Stimulated activated CD8-positive, alpha-beta memory T cell treated with anti-CD3 and anti-CD28 coated beads, Interleukin-2, amount 100 ng/mL, for 1 hour (primary cell): ENCODE measurements around the gene ATF6.

Source experiments
- DNase-seq, 2 donors: peaks; one replicate each; pipeline ENCODE4 v3.0.0-alpha.2; 2020; ENCODE audit warnings: low read depth in 2 of 2

ATF6 gene

DNA sequence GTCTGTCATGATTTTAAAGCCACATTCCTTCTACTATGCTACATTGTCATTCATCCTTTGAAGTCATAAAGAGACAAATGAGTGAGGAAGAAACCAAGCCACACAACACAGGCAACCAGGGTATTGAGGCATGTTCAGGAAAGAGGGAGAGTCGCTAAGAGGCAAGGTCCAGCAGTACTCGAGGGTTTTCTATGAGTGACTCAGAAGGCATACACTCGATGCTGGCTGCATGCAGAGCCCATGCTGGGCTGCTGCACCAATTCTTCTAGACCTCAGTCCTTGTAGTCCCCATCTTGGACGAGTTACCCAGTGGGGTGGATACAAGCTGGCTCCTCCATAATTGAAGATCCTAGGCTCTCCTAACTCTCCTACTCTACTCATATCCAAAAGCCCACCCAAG, 199.9 kb downstream of the ATF6 start:
- DNase-seq, result no peak

DNA sequence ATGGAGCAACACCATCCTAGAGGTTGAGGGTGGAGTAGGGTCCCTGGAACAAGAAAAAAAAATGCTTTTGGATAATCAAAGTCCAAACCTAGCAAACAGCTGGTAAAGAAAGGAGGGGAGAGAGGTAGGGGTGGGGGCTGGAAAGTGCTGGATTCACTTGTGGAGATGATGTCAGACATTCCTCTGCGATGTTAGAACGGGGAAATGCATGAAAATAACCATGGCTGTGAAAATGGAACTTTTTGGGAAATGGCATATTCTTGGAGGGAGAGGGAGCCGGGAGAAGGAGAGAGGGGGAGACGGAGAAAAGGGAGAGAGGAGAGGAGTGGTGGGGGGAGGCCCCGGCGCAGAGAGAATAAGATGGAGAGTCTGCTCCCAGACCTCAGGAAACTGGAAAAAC, 203.9 kb downstream of the ATF6 start:
- DNase-seq, result no peak

DNA sequence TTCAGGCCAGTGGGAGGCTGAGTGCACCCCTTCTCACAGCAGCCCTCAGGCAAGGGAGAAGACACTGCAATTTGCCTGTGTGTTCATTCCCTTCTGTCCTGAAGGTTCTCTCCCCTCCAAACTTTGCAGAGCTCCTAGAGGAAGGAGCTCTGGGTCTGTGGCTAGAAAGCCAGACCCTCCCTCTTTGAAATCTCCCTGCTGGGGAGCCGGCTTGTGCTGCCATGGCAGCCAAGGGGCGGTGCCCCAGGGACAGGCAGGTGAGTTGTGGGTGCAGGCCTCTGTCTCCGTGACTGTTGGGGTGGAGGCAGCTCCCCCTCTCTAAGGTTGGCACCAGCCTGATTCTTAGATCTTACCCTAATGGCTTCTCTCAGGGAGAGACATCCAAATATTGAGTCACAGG, 204.5 kb downstream of the ATF6 start:
- DNase-seq, result no peak

DNA sequence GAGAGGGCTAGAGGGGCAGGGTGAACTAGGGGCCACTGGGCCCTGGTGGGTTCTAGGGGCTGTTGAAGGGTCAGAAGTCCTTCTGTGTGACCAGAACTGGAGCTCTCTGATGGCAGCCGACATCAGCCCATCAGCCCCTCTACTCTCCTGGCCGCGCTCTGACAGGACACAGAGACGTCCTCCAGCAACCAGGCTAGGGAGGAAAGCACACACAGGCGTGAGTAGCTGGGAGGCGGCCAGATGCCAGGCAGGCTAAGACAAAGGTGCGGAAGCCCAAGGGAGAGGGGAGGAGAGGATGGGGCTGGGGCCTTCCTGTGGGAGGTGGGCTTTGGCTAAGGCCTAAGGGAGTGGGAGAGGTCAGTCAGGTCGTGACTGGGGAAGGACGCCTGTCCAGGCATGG, 206.7 kb downstream of the ATF6 start:
- no peak for DNase-seq

DNA sequence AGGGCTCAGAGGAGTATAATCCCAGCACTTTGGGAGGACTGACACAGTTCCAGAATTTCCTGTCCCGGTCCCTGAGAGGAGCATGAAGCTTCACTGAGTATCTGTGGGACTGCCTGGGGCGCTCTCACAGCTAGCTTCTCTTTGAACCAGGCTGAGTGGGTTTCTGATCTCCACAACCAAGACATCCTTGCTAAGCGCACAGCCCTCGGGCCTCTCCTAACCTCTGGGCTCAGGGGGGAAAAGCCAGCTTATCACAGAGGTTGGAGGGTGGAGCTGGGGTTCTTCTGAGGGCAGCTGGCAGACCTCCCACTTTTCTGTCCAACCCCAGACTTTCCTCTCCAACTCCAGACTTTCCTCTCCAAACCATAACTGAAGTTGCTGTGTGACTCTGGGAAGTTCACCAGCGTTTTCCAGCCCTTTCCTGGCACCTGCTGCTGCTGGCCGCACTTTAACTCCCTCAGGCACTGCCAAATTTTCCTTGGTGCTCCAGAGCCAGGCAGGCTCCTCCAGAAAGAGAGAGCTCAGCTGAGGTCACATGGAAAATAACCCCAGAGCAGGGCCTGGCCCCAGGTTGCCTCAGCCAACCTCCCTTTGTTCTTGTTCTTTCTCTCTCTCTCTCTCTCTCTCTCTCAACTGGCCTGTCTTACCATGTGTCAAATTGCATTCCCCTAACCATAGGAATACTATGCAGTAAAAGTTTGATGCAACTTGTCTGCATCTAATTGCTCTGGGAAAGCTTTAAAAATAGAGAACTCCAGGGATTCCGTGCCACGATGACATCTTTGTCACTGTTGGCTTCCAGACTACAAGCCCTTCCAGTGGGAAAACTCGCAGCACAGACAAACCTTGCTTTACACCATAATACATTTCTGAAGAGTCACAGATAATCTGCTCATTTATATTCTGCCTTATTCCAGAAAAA, 208.1 kb downstream of the ATF6 start:
- DNase-seq, result no peak

- no peak for DNase-seq
These were observed 212.1 kb downstream of the ATF6 start for GRCh38 chr1:161978011-161978790.

DNA sequence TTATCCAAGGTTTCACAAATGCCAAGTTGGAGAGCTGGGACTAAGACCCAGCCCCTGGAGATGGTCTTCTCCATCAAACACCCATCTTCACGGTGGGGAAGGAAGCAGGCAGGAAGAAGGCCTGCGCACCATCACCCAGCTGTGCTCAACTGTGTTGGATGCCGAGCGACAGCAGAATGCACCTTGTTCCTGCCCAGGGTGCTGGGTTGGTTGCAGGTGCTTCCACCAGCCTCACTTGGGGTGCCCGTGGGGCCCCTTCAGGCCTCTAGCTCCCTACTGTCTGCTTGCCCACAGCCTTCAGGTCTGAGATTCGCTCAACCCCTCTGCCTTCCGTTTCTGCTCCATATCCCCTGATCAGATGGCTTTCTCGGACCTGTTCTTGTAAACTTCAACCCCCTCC, 215.0 kb downstream of the ATF6 start:
- no peak for DNase-seq

DNA sequence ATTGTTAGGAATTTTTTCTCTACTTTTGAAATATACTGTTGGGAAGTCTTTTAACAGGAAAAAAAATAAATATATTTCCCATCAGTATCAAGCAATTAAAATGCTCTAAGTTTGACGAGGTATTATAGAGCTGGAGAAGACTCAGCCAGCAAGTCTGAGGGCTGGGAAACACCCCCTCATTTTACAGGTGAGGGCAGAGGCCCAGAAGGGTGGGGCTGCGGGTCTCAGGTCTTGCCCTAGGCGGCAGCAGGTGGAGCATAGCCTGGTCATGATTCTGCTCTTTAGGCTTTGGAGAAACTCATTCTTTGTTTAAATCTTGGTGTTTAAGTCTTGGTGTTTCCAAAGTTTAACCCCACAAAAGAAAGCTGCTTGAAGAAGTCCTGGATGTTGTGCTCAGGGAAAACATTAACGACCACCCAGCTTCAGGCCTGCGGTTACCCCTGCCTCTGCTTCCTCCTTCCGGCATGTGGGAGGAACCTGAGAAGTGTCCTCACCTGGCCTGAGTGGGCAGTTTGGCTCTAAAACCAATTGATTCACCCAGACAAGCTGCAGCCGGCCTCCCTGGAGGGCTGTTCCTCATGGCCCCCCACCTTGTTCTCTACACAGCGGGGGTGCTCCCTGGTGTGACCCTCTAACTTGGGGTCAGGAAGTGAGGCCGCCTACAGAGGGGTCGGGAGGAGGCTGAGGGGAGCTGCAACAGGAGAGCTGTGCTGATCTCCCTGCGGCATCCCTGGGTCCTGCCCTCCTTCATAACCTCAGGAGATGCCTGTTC, 215.8 kb downstream of the ATF6 start:
- no peak for DNase-seq

GRCh38 chr1:161982507-161982895, 216.4 kb downstream of the ATF6 start:
- no peak for DNase-seq

DNA sequence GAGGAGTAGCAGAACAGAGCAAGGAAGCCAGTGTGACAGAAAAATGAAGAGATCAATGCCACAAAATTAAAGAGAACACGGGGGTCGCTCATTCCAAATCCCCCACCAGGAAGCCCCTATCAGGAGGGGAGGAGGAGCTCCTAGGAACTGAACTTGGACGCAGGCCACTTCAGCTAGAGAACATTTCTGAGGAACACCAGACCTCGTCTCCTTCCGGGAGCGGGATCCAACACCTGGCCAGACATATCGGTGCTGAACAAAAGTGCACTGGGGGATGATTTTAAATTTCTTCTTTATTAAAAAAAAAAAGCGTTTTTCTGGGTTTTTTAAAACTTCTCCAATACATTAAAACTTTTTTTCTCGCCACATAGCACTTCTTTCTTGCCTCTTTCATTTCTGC, 216.8 kb downstream of the ATF6 start:
- DNase-seq, result no peak

DNA sequence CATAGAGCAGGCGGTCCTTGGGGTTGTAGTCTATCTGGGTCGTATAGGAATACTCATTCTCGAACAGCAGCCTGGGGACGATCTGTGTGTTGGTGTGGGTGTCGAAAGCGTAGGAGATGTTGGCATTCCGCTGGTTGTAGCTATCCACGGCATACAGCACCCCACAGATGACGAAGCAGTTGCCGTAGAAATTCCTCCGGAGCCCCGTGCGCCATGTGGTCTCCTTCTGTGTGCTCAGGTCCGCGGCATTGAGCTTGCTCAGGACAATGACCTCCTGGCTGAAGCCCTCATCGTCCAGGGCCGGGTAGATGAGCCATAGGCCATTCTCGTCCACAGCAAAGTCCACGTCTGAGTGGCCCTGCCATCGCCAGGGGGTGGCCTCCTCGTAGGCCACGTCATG, 217.6 kb downstream of the ATF6 start:
- DNase-seq, result no peak

DNA sequence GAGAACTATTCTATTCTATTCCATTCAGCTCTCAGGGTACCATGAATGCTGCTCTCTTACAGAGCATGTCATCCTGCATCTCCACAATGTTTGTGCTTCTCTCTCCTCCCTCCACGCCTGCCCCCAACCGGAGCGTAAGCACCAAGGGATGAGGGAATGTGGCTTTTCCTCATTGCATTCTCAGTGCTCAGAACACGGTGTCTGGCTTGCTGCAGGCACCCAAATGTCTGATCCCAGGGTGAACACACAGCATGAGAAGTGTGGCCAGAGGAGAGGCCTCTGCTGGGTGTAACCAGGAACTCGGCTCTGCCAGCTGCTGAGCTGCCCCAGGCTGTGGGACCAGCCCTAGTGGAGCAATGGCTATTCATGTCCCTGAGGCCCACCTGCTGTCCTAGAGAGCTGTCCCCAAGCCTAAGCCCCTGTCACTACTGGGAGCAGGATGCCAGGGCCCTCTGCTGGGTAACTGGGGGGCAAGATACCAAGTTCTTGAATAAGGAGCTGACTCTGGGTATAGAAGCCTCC, 219.2 kb downstream of the ATF6 start:
- DNase-seq, result no peak

GRCh38 chr1:161986328-161986727, 220.2 kb downstream of the ATF6 start:
- DNase-seq, result no peak

- DNase-seq, result no peak
These were observed 221.2 kb downstream of the ATF6 start for GRCh38 chr1:161987303-161987702.

- DNase-seq, result no peak
These were observed 221.8 kb downstream of the ATF6 start for GRCh38 chr1:161987872-161988271.

DNA sequence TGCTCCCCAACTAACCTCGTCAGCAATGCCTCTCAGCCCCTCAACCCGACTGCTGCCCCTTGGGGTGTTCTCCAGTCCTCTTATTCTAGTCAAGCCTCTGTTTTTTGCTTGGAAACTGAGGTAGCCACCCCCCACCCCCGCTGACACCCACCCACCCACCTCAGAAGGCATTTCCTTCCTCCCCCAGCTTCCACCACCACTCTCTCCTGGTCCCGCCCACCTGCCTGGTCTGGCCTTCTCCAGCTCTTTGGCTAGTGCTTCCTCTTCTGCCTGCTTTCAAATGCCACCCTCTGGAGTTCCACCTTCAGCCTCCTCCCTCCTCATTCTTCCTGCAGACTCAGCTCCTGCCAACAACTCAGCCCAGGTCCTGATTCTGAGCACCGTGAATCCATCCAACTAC, 222.3 kb downstream of the ATF6 start:
- DNase-seq, result no peak

DNA sequence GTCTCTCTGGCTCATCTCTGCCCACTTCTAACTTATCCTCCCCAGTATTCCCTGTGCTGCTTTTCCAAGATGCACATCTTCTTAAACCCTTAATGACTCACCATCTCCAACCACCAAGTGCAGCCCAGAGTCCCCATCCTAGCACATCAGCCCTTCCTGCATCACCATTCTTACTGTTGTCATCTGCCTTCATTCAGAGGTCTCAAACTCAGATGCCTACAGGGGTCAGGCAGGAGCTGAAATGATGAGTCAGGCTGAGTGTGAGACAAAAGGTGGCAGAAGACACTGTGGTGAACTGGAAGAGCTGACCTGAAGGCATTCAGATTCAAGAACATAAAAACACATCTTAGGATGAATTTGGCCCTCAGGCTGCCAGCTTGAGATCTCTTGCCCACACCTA, 223.0 kb downstream of the ATF6 start:
- DNase-seq, result no peak

DNA sequence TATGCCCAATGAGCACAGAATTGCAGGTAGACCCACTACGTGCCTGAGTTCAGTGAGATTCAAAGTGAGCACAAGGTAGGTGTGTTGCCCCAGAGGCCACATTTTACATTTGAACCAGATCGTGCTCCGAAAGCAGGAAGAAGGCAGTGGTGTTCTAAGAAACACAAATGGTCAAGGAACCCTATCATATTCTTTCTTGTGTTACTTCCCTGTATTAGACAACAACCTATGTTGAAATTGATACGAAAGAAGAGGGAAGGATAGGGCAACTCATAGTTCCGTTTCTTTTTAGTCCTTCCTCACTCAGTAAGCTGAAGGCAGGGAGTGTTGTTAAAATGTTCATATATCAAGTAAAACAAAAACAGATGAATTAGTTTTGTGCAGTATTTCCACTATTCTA, 223.7 kb downstream of the ATF6 start:
- DNase-seq, result no peak

DNA sequence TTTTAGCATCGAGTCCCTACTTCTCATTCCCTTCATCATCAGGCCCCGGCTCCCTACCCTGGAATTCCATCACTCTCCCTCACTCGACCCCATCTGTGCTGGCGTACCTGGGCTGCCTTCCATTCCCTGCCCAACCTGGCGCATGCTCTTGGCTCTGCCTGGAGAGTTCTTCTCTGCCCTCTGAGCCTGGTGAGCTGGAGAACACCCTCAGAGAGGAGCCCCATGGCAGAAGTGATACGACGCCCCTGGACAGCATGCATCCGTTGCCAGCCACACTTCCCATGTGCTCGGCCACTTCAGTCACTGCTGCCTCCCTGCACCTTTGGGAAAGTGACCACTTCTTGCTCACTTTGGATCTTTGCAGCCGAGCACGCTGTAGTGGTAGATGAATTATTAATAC, 227.5 kb downstream of the ATF6 start:
- DNase-seq, result no peak

DNA sequence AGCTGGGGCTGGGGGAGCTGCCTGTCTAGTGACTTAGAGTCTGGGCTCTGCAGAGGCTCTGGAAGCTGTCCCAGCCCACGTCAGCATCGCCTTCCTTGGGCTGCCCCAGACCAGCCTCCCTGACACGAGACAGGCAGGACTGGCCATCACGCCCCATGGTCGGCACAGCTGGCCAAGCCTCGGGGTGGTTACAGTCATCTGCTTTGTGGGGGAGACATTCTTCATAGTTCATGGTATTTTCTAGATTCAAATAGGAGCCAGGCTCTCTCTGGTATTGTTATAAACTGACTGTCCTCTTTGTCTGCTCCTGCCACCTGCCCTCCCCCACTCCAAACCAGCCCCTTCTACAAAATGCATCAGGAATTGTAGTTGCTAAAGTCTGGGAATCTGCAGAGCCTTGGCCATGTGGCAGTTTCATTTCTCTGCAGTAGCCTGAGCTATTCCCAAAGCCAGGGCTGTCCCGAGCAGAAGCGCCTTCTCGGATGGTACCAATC, 228.1 kb downstream of the ATF6 start:
- no peak for DNase-seq

GRCh38 chr1:161997152-161997551, 231.0 kb downstream of the ATF6 start:
- DNase-seq, result no peak

GRCh38 chr1:161998811-161999210, 232.7 kb downstream of the ATF6 start:
- no peak for DNase-seq
